GM19351 (cell line): ENCODE data around the gene GINS2.

ENCODE experiments used
- ATAC-seq: cut with Tn5 transposase; IDR thresholded peaks from one replicate; pipeline ENCODE4 v1.9.1; 2021; ENCODE audit warnings: mild to moderate bottlenecking, moderate library complexity; ENCODE audit not compliant: unreplicated experiment

Gene GINS2

DNA sequence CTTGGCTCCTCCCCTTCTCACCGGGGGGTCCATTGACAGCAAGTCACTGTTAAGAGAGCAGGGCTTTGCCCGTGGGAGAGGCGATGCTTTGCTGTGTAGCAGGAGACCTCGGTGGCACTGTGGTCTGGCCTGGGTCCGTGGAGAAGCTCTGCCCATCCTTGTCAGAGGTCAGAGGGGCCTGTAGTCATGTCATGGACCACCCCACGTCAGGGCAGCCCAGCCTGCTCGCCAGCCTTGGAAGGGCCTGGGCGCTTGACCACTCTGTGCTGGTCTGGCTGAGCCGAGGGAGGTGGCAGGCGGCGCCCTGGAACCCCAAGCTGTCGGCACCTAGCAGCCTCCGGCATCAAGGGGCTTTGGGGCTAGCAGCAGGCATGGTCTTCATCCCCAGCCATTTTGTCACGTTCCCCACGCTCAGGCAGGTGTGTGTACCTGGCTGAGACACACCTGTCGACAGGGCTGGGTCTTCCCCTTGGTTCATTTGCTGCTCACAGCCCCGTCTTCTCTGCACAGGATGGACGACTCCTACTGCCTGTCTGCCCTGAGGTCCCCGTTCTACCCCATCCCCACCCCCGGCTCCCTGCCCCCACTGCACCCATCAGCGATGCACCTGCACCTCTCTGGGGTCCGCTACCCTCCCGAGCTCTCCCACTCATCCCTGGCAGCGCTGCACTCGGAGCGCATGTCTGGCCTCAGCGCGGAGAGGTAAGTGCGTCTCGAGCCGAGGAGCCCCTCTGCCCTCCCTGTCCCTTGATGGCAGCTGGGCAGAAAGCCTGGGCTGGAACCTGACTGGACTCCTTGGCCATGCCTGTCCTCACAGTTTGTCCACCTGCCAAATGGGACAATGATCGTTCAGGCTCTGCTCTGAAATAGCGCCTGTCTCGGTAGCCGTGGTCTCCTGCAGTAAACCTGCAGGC lies 33.3 kb downstream of the GINS2 start:
- ATAC-seq = no peak

DNA sequence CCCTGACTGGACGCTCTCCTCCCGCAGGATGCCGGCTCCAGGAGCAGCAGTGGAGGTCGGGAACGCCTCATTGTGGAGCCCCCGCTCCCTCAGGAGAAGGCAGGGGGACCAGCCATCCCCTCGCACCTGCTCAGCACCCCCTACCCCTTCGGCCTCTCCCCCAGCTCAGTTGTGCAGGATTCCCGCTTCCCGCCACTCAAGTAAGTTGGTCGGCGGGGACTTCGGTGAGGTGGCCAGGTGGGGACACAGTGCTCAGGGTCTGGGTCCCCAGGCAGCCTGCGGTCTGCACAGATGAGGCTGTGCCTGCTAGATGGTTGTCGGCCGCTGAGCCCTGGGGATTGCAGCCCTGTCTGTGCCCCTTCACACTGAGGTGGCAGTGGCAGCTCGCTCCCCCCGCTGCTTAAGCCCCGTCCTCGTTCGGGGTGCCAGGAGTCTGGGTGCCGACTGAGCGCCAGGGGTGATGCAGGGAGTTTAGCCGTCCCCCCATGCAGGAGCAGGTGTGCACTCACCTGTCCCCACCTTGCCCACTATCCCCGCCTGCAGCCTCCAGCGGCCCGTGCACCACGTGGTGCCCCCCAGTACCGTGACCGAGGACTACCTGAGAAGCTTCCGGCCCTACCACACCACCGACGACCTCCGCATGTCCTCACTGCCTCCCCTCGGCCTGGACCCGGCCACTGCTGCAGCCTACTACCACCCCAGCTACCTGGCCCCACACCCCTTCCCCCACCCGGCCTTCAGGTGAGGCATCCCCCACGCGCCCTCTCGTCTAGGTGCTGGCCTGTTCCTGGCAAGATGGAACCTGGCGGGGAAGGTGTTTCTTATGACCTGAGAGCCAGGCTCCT lies 34.3 kb downstream of the GINS2 start:
- no peak for ATAC-seq

DNA sequence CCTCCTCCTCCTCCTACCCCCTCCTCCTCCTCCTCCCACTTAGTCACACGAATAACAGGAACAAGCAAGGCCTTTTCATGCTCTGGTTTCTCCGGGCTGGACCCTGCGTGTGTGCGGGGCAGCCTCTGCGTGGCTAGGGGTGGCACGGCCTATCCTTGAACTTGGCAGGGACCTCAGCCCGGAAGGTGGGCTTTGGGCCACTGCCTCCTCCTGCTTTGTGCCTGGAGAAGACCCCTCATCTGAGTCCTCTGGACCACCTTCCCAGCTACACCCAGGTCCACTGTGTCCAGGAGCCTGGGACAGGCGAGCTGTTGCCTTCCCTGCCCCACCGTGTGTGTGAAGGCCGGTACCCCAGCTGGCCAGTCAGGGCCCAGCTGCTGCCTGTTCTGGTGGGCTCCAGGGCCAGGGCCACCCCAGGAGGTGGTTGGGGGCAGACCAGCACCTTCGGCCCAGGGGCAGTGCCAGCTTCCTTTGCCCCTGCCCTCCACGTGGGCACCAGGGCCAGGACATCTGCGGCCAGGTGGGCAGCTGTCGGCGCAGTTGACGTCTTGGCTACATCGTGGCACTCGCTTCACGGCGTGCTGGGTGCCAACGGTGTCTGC lies 35.4 kb downstream of the GINS2 start:
- ATAC-seq = no peak

DNA sequence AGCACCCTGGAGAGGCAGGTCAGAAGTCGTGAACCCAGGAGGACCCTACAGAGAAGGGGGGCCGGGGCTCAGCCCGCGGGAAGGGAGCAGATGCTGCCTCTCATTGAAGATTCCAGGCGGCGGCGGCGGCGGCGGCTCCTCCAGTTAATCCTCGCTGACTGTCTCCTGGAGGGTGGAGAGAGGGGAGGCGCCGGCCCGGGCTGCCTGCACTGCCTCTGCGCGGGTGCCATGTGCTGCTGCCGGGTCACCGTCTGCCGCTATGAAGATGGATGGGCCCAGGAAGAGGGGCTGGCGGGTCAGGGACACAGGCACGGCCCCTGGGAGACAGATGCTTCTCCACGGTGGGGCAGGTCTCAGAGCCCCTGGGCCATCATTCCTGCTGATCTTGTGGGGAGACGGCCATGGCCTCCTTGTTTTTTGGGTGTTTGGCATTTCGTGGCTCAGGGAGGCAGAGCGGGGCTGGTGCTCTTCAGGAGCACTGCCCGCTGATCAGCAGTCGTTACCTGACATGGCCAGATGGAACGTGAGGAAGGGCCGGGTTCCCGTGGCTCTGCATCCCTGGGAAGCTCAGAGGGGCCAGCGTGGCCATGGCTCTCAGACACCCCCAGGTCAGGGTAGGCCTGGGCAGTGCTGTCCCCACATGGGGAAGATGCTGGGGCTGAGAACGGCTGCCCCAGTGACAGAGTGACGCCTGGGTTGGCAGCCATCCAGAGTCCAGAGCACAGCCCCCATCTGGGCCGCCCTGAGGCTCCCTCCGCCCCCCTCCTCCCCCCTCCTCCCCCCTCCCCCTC lies 36.1 kb downstream of the GINS2 start:
- ATAC-seq = no peak

DNA sequence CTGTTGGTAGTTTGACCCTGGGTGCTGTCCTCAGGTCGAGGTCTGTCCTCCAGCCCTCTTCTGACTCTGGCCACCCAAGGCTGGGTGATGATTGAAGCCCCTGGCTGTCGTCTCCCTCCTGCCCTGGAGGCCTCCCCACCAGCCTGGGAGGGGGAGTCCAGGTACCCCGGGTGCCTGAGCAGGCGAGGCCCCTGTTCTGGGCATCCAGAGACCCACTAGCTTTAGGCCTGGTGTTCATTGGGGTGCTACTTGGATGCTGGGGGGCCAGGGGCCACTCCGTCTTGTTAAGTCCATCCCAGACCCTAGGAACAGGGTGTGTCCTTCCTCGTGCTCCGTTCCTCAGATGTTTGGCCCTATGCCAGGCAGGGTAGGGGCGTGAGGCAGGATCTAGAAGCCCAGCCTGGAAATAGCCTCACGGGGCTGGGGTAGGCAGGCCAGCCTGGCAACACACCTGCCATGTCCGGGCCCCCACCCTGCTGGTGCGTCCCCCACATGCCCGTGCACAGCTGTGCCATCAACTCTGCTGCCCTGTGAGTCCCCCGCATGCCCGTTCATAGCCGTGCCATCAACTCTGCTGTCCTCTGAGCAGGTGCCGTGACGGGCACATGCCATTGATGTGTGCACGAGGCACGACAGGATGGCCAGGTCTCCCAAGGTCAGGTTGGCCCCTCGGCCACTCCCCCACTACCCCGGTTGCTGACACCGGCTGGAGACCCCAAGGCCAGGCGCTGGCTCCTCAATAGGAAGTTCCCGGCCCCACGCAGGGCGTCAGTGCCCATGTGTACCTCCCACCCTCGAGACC lies 36.9 kb downstream of the GINS2 start:
- no peak for ATAC-seq

DNA sequence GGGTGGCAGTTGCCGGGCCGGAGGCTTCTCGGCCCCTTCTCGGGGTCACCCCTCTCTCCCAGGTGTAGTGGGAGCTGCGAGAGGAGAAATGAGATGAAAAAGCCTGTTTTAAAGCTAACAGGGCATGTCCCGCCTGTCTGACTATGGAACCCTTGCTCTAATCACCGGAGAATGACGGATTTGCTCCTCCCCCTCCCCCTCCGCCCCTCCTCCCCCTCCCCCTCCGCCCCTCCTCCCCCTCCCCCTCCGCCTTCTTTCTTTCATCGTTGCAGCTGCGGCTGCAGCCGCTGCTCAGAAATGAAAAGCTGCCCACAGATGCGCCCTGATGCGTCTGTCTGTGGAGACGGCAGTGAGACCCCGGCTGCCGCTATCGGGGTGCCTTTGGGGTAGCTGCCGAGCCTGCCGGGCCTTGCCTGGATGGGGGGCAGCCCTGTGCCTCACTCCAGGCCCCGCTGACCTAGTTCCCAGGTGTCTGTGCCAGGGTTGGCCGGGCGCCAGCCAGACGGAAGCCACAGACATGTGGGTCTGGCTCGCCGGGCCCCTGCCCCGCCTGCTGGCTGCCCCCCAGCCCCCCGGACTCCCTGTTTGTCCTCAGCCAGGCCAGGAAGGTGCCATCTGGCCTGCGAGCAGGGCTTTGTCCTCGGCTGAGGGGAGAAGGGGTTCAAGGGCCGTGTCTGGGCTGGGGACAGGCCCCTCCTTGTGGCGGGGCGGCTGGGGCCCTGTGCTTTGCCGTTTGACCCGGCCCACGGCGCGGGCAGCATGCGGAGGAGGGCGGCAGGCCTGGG lies 37.7 kb downstream of the GINS2 start:
- no peak for ATAC-seq

DNA sequence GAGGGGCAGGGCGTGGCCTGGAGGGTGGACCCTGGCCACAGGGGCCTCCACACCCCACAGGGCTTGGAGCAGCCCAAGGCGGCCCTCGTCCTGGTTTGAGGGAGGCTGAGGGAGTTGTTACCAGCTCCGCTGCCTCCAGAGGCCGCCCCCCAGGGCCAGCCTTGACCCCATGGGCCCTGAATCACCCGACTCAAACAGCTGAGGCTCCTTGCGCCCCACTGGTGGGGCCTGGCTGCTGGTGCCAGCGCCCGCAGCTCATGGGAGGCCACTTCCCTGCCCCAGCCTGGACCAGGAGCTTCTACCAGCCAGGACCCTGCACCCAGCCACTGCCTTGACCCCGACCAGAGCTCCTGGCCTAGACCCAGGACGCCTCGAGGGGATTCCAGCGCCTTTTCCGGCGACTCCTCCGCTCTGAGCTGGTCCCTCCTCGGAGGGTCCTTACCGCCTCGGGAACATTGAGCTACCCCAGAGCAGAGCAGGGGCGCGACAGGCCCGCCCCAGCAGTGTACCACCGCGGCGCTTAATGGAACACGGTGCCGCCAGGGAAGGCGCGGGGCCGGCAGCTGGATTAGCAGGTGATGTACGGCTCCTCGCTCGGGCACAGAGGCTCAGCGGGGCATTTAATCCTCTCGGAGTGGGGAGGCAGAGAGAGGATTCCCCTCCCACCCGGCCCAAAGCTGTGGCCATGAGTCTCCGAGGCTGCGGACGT lies 38.5 kb downstream of the GINS2 start:
- no peak for ATAC-seq

DNA sequence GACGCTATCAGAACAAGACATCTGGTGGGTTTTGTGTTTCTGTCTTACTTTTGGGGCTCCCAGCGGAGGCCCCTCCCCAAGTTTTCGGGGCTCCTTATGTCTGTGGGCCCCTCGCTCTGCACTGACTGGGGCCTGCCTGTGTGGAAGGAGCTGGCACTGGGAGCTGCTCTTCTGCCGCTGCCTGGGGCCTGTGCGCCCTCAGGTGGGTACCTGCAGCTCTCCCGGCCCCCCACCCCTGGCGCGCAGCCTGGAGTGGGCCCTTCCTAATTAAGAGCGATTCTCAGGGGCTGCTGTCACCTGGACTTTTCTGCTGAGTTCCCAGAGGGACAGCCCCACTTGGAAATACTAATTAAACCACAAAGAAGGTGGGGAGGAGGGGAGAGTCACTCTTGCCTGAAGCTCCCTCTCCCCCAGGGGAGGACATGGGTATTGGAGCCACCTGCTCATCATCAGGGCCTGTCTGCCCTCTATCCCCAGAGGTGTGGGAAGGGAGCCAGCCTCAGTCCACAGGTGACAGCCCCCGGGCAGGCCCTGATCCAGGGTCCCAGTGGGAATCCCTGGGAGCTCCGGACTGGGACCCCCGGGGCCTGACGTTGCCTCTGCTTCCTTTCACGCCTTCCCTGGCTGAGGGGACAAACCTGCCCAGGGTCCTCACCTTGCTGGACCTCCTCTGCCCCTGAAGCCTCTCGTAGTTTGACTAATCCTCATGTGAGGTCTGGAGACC lies 39.2 kb downstream of the GINS2 start:
- no peak for ATAC-seq

DNA sequence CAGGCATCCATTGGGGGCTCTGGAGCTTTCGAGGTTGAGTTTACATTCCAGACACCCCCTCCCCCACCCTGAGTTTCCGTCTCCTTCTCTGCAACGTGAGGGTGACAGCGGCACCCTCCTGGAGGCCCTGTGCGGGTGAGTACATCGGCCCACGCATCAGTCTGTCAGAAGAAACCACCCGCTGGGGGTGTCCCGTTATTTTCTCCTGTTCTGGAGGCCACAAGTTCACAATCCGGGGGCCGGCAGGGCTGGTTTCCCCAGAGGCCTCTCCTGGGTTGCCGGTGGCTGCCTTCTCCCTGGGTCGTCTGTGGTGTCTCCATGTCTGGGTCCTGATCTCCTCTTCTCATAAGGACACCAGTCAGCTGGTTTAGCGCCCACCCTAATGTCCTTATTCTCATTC lies 39.9 kb downstream of the GINS2 start:
- ATAC-seq = no peak

DNA sequence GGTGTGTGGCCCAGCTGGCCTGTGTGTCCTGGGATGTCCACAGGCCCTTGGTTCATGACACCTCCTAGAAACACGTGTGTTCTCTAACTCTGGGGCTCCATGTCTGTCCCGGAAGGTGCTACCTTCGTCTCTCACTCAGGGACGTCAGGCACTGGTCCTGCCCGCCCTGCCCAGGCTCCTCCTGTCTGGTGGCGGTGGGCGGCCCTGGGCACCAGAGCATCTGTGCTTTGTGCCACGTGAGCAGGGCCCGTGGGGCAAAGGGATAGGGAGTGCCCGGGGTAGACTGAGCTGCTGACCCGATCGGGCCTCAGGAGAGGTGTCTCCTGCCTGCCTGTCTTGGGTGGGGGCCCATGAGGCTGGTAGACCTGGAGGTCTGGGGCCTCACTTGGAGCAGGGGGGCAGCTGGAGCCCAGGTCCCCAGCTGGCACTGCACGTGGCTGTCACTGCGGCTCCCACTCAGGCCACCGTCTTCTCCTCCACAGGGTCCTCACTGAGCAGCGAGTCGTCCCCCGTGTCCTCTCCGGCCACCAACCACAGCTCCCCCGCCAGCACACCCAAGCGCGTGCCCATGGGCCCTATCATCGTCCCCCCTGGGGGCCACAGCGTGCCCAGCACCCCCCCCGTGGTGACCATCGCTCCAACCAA lies 40.6 kb downstream of the GINS2 start:
- no peak for ATAC-seq

DNA sequence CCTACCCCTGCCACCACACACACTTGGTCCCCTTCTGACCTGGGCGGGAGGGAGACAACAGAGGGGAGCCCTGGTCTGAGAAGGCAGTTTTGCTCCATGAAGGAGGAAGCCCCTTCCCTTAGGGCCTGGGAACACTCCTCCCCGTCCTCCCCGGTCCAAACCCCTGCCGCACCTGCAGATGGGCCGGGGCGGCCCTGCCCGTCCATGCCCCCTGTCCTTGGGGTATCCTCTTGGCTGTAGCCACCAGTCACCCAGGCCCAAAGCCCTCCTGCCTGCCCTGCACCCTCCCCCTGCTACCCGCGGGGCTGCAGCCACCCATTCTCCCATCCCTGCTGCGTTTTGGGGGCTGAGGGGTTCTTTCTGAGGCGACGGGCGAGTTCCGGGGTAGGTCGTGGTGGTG lies 41.8 kb downstream of the GINS2 start:
- no peak for ATAC-seq

DNA sequence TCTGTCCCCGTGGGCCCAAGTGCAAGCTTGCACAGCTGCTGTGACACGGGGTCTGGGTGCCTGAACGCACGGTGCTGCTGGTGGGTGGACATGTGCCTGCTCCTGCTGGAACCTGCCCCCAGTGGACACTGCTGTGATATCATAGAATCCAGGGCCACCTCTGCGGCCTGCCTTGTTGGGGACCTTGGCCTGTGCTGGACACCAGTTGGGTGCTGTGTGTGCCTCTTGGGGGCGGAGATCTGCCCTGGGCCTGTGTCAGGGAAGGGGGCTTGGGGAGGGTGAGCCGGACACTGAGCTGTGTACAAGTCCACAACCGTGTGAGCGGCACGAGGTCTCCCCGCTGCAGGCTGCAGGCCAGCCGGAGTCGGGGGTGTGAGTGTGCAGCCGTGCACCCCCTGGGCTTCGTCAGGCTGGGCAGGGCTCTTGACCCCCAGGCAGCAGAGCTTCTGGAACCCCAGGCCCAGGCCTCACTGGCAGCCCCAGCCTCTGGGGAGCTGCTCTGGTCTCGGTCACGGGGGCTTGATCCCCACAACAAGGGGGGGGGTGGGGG lies 42.3 kb downstream of the GINS2 start:
- no peak for ATAC-seq

DNA sequence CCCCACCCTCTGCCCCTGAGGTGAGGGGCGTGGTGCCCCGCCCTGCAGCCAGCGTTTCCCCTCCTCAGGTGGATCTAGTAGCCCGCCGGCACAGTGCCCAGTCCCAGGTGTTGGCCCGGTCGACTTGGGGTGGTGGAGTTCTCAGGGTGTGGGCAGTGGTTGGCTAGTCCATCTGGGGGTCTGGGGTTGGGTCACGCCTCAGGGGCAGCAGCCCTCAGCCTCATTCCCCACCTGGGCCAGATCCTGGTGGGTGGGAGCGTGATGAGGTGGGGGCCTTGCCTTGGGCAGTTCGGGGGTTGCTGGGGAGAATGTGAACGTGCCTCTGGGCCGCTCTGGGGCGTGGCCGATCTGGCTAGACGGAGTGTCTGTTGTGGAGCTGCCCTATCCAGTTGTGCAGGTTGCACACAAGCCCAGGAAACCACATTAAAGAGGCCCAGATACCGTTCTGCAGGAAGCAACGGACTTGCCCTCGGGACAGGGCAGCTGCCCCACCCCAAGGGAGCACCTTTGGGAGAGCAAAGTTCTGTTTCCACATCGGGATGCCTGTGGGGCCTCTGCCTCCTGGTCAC lies 43.6 kb downstream of the GINS2 start:
- ATAC-seq = no peak

DNA sequence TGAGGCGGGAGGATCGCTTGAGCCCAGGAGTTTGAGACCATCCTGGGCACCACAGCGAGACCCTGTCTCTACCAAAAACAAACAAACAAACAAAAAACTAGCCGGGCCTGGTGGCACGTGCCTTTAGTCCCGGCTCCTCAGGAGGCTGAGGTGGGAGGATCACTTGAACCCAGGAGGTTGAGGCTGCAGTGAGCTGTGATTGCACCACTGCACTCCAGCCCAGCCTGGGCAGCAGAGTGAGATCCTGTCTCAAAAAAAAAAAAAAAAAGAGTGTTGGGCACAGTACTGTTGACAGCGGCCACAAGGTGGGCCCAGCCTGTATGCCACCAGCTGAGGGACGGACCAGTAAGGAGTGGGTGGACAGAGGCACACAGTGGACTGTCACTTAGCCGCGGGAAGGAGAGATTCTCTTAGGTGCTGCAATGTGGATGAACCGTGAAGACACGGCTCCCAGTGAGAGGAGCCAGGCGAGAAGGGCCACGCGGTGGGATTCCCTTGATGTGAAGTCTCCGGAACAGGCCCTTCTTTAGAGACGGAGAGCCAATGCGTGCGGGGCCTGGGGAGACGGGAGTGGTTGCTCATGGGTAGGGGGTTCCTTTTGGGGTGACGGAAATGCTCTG lies 44.6 kb downstream of the GINS2 start:
- no peak for ATAC-seq

DNA sequence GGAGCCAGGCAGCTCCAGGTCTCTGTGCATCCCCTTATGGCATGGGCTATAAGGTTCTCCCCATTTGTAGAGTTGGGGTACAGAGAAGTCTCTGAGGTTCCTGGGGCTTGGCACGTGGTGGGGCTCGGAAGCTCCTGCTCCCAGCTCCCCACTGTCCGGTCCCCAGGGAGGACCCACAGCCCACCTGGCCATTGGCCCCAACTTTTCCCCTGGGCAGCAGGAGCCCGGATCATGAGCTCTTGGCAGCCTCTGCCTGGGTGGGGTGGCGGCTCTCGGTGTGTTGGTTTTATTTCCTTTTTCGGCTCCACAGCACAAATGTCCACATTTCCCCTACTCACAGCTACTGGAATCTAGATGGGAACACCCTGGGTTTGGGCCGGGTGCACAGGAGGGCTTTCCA lies 45.1 kb downstream of the GINS2 start:
- no peak for ATAC-seq

DNA sequence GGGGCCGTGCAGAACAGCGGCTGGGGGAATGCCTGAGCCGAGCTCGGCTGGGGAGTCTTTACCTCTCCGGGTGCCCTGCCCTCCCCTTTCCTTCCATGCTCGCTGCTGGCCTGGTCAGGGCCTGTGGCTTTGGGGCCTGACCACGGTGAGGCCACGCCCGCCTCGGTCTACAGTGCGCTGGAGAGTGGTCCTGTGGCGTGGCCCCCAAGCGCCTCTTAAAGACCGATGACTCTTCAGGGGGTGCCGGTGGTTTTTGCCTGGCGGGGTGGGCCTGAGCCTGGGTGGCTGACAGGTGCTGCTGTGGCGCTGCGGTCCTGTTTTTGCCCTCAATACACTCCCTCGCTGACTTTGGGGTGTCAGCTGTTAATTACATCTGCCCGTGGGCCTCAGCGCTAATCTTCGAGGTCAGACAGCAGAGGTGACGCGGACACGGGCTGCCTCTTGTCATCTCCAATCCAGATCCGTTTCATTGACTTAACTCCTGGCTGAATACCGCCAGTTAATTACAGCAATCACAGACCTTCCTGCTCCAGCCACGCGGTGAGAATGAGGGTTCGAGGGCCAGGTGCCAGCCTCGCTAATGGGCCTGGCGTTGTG lies 45.9 kb downstream of the GINS2 start:
- ATAC-seq = no peak
